HK-2 (cell line): ENCODE results near the gene CAPZB.

Experiments used
- DNase-seq: peaks from one replicate; pipeline ENCODE4 v3.0.0-alpha.2; 2018; ENCODE audit not compliant: unreplicated experiment

The CAPZB gene

GRCh38 chr1:19346026-19346425 is 139.3 kb downstream of the CAPZB start:
- DNase-seq, result no peak

GRCh38 chr1:19345391-19345790 is 139.9 kb downstream of the CAPZB start:
- no peak for DNase-seq

GRCh38 chr1:19344831-19345230 is 140.5 kb downstream of the CAPZB start:
- DNase-seq, result no peak

GRCh38 chr1:19344372-19344810 is 140.9 kb downstream of the CAPZB start:
- DNase-seq, result peak; percentile 53

GRCh38 chr1:19343617-19344350 is 141.6 kb downstream of the CAPZB start:
- no peak for DNase-seq

- DNase-seq, result no peak
Observed at GRCh38 chr1:19342894-19343616, 142.3 kb downstream of the CAPZB start.

- no peak for DNase-seq
Observed at GRCh38 chr1:19342062-19342750, 143.1 kb downstream of the CAPZB start.

GRCh38 chr1:19341201-19342061 is 143.9 kb downstream of the CAPZB start:
- DNase-seq, result peak; percentile 74

GRCh38 chr1:19340387-19340937 is 144.9 kb downstream of the CAPZB start:
- no peak for DNase-seq

GRCh38 chr1:19339214-19339861 is 146.0 kb downstream of the CAPZB start:
- no peak for DNase-seq

- DNase-seq, result no peak
Observed at GRCh38 chr1:19338323-19338762, 147.0 kb downstream of the CAPZB start.

- no peak for DNase-seq
Observed at GRCh38 chr1:19337289-19337688, 148.1 kb downstream of the CAPZB start.

- DNase-seq, result peak; percentile 69
Observed at GRCh38 chr1:19336543-19336942, 148.8 kb downstream of the CAPZB start.

GRCh38 chr1:19333587-19334354 is 151.6 kb downstream of the CAPZB start:
- no peak for DNase-seq

- no peak for DNase-seq
Observed at GRCh38 chr1:19332832-19333231, 152.5 kb downstream of the CAPZB start.

- no peak for DNase-seq
Observed at GRCh38 chr1:19331262-19331878, 154.0 kb downstream of the CAPZB start.

- DNase-seq, result no peak
Observed at GRCh38 chr1:19330449-19331135, 154.7 kb downstream of the CAPZB start.

GRCh38 chr1:19329611-19330010 is 155.7 kb downstream of the CAPZB start:
- no peak for DNase-seq

GRCh38 chr1:19329188-19329587 is 156.2 kb downstream of the CAPZB start:
- DNase-seq, result no peak
